GM19351 (cell line): ENCODE data around the gene S100P.
"Not testable (repeated sequence)": the region's sequence is repeated elsewhere in the genome, so short reads cannot be mapped to it uniquely, and the experiment has no call there.

Source experiments
- ATAC-seq: cut with Tn5 transposase; IDR thresholded peaks from one replicate; pipeline ENCODE4 v1.9.1; 2021; ENCODE audit warnings: mild to moderate bottlenecking, moderate library complexity; ENCODE audit not compliant: unreplicated experiment

S100P gene

DNA sequence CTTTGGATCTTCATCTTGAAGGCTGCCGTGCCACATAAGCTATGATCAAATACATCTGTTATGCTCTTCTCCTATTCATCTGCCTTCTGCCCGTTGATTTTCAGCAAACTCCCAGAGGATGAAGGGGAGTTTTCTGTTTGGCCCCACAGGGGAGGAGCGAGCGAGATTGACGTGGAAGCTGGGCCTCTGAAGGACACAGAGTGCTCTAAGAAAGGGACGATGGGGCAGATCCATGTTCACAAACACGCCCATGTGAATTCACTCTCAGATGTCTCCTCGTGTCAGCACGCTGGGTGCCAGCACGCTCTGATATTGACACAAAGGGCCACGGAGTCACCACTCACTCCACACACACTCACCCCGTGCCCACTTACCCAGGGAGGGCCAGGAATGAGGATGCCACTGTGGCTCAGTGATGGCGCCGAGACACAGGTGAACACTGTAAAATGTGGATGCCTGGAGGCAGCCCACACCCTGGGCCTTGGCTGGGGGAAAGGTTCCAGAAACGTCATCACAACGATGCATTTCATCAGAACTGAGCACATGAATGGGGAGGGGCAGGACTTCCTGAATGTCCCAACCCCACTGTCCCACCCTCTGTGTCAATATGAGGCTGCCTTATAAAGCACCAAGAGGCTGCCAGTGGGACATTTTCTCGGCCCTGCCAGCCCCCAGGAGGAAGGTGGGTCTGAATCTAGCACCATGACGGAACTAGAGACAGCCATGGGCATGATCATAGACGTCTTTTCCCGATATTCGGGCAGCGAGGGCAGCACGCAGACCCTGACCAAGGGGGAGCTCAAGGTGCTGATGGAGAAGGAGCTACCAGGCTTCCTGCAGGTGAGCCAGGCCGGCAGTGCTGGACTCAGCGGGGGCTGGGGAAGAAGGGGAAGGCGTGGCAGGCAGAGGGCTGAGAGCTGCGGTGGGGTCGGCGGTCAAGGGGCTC lies at the start of gene S100P:
S100P (plus strand) TSS at position 648 of the 946 bp plus-strand sequence; CDS start at position 703, 55 bp downstream.
- ATAC-seq: no peak

DNA sequence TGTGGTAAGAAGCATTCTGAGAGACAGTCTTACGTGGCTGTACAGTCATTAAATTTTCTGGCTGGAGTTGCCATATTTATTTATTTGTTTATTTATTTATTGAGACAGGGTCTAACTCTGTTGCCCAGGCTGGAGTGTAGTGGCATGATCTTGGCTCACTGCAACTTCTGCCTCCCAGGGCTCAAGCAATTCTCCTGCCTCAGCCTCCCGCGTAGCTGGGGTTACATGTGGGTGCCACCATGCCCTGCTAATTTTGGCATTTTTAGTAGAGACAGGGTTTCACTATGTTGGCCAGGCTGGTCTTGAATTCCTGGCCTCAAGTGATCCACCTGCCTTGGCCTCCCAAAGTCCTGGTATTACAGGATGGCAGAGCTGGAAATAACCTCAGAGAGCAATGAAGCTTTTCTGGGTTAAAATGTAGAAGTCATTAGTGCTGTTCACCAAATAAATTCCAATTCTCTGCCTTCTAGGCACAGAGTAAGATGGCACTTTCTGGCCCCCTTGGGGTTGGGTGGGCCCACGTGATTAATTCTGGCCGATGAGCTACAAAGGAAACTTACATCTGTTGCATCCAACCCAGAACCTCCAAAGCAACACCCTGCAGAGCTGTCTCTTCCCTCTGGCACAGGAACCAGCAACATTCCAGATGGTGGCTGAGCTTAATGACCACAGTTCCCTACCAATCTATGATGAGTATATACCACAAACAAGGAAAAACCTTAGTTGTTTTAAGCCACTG lies 48.7 kb upstream of the S100P start:
- ATAC-seq: no peak

DNA sequence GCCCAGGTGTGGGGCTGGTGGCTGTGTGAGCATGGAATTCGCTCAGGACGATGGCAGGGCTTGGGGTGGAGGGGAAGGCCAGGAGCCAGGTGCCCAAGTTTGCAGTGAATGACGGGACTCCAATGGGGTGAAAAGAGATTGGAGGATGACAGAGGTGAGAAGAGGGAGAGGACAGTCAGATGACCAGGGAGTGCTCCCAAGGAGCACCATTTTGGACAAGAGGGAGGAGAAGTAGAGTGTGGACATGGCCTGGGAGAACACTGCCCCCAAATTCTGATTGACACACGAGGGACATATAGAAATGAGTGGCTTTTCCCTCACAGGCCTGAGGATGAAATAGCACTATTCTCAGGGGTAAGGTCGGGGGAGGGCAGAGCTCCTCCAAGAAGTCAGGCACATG lies 46.5 kb upstream of the S100P start:
- ATAC-seq: no peak

DNA sequence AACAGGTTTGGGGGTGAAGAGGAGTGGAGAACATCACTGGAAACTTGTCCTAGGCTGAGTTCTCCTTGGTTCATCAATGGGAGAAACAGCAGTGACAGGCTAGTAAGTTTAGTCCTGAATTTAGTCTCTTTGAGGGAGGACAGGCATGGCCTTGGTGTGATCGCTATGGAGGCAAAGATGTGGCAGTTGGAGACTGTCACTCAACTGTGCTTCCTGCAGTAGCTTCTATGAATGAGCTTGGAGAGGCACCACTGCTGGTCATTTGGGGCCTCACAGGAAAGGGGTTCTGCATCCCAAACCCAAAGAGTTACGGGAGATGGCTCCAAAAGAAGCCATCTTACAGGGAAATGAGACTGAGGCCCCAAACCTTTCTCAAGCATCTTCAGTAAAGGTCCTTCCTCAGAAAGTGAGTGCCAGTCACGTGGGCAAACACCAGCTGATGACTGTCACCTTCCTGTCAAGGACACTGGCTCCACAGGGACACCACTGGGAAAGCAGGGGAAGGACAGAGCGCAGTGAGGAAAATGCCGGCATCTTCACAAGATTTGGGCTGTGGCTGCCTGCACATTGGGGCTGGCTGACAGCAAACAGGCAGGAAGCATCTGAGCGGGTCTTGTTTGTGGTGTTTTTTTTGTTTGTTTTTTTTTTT lies 46.0 kb upstream of the S100P start:
- ATAC-seq: no peak

DNA sequence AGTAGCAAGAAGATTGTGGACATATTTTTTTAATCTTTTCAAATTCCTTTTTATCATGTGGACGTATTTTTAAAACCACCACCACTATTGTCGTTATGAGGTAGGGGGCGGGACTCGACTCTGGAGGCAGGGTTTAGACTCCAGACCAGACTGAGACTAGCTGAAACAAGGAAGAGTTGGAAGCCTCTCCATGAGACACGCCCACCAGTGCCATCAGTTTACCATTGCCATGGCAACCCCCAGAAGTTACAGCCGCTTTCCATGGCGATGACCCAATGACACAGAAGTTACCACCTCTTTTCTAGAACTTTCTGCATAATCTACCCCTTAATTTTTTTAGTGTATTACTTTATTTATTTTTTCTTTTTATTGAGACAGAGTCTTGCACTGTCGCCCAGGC lies 44.5 kb upstream of the S100P start:
- ATAC-seq: no peak

DNA sequence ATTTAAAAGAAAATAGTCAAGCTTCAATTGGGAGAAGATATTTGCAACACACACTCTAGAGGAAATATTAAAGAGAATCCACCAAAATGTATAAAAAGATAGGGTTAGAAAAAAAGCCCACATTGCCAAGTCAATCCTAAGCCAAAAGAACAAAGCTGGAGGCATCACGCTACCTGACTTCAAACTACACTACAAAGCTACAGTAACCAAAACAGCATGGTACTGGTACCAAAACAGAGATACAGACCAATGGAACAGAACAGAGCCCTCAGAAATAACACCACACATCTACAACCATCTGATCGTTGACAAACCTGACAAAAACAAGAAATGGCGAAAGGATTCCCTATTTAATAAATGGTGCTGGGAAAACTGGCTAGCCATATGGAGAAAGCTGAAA lies 39.5 kb upstream of the S100P start:
- ATAC-seq: not testable (repeated sequence)

DNA sequence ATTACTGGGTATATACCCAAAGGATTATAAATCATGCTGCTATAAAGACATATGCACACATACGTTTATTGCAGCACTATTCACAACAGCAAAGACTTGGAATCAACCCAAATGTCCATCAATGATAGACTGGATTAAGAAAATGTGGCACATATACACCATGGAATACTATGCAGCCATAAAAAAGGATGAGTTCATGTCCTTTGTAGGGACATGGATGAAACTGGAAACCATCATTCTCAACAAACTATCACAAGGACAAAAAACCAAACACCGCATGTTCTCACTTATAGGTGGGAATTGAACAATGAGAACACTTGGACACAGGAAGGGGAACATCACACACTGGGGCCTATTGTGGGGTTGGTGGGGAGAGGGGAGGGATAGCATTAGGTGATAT lies 38.4 kb upstream of the S100P start:
- not testable (repeated sequence) for ATAC-seq

DNA sequence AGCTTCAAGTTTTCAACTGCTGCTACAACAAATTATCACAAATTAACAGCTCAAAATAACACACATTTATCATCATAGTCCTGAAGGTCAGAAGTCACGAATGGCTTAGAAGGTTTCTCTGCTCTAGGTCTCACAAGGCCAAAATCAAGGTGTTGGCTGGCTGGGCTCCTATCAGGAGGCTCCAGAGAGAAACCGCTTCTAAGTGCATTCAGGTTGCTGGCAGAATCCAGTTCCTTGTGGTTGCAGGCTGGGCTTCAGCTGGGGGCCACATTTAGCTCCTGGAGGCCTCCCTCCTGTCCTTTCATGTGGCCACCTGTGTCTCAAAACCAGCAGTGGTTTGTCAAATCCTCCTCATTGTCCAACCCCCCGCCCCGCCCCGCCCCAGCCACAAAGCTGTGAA lies 37.8 kb upstream of the S100P start:
- no peak for ATAC-seq

DNA sequence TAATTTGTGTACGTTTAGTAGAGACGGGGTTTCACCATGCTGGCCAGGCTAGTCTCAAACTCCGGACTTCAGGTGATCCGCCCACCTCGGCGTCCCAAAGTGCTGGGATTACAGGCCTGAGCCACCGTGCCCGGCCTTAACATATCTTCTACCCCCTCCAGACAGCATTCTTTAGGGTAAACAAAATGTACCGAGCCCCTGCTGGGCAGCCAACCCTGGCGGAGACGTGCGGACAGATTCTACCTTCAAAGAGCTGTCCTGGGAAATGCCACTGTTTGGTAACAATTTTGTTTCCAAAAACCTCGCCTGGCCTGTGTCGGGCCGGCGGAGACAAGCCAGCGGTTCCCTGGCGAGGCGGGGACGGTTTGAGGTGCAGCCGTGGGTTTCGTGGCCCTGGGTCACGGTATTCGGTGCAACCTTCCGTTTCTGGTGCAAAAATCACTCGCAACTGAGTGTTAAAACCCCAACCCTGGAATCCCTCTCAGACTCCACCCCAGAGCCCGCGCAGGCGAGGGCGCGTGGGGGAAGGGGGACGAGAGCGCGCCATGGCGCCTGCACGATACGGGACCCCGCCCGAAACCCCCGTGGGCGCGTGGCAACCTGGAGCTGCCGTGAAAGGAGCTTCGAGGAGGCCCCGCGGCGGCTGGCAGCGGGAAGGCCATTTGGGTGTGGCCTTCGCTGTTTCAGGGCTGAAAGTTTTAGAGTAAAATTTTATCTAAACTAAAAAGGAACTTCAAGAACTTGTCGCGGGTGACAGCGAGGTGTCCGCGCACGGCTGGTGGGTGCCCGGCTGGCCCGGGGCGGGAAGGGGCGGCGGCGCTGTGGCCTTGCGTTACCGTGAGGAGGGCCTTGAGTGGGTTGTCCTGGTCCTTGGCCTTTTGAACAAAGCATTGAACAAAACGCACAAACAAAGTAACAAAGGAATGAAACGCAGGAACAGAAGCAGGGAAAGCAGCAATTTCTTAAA lies 36.2 kb upstream of the S100P start:
- no peak for ATAC-seq

DNA sequence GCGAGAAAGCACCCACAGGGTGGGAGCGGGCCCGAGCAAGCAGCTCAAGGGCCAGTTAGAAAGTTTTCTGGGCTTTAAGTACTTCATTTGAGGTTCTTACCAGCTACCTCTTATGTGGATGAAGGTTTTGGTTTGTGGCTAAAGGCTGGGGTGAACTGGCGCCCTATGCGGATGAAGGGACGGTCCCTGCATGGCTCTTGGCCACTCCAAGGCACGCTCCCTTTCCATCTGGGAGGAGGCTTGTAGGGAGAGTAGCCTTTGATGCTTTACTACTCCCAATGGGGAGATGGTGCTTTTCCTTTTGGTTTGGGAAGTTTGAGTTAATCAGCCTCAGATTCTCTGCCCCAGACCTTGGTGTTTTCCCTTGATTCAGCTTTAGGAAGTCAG lies 35.5 kb upstream of the S100P start:
- ATAC-seq: no peak

DNA sequence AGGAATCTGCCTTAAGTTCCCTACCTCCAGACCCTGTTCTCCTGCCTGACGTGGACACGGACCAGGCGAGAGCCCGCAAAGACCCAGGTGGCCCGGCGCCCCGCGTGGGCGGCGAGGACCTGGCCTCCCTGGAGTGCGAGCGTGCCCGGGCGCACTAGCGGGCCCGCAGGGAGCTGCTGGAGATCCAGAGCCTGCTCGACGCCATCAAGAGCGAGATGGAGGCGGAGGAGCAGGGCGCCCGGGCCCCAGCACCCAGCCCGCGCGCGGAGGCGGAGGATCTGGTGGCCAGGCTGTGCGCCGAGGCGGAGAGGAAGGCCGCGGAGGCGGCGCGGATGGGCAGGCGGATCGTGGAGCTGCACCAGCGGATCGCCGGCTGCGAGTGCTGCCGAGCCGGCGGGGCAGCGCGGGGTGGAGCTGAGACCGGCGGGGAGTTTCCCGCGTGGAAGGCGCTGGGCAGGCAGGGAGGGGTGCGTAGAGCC lies 35.0 kb upstream of the S100P start:
- ATAC-seq: peak; percentile 69

DNA sequence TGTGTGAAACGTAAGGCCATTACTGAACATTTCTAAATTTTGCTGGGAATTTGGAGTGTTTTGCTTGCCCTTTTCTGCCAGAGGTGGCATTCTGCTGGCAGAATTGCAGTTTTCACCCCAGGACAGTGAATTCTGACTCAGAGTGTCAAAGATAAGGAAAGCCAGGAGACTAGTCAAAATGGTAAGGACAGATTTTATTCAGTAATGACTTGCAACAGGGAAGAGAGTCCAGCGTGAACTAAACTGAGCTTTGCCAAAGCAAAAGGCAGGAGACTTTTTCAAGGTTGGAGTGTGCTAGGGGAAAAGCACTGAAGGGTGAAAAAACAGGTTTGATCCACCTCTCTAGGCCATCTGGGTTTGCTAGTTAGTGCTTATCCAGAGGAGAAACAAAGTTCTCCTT lies 33.8 kb upstream of the S100P start:
- ATAC-seq: no peak

DNA sequence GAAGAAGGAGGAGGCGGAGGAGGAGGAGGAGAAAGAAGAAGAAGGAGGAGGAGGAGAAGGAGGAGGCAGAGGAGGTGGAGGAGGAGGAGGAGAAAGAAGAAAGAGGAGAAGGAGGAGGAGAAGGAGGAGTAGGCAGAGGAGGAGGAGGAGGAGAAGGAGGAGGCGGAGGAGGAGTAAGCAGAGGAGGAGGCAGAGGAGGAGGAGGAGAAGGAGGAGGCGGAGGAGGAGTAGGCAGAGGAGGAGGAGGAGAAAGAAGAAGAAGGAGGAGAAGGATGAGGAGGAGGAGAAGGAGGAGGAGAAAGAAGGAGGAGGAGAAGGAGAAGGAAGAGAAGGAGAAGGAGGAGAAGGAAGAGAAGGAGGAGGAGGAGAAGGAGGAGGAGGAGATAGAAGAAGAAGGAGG lies 33.2 kb upstream of the S100P start:
- ATAC-seq: no peak

DNA sequence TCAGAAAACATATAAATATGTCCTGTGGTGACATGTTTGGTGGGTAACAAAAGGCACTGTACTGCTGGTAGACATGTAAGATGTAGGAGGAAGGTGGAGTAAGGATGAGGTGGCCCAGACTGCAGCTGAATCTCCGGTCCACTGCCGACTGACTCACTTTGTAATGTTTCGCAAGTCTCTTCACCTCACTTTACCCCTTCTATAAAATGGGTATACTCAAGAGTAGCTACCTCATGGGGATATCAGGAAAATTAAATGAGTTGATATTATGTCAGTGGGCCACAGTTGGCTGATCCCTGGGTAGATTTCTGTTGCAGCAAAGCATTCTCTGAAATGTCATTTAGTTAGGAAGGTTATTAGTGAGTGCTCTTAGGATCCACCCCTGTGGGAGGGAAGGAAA lies 31.1 kb upstream of the S100P start:
- no peak for ATAC-seq

DNA sequence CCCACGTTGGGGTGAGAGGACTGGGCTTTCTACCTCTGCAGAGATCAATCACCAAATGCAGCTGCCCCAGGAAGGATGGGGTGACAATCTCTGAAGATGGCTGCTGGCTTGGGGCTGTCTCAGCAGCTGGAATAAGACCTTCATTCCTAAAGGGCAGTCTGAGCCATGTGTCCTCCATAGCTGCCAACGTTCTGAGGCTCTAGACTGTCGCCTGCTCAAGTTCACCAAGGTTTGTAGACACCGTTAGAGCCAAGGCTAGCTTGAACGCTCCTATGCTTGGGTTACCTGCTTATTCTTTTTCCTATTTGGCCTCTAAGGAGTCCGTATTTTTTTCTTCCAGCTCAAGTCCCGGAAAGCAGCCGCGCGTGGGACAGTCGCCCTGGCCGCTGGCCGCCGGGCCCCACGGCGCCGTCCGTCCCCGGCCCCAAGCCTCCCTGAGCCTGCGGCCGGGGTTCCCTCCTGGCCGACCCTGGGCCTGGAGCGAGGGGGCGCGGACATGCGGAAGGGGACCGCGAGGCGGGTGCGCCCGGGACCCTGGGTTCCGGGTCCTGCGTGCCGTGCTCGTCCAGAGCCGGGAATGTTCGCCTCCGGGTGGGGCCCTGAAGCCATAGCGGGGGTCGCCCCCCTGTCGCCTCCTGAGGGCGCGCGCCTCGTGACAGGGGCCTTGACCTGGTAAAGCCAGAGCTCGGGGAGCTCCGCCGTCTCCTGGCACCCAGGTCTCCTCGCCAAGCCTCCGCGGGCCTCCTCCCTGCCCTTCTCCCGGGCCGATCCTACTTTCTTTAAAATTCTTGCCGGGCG lies 29.9 kb upstream of the S100P start:
- ATAC-seq: no peak

DNA sequence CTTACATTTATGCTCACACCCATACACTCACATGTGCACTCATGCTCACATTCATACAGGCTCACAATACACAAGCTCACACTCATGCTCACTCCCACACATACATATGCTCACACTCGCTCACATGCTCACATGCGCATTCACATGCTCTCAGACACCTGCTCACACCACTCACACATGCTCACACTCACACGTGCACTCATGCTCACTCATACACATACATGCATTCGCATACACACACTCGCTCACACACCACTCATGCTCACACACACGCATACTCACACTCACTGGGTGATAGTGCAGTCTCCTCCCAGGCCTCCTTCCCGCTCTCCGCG lies 28.4 kb upstream of the S100P start:
- no peak for ATAC-seq

DNA sequence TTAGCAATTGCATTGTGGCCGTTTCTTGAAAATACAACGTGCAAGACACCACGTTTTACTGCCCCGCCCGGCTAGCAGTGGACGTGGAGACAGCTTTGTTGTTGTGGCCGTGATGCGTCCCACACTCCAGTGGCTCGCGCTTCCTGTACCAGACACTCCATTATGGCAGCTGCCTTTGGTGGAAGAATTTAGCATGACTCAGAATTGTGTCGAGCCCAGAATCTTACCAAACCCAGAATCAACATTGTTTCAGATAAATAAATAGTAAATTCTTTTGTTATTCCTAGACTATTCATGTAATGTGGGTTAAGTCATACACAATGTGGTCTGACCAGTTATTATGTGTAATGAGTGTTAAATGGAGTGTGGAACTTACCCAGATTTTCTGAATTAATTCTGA lies 25.3 kb upstream of the S100P start:
- no peak for ATAC-seq

DNA sequence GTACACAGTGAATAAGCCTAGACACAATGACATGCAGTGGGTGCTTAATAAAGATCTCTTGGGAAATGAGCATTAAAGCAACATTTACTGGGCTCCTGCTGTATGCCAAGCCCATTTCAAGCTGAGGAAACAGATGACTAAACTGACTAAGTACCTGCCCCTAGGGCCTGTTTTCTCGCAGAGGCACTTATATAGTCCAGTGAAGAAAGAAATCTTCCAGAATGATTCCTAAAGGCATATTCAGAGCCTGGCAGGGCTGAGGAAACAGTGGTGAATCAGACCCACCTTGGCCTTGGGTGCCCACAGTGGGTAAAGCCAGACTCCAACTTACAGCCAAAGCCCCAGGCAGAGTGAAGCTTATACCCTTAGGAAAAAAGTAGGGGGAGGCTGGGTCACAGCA lies 22.0 kb upstream of the S100P start:
- no peak for ATAC-seq

DNA sequence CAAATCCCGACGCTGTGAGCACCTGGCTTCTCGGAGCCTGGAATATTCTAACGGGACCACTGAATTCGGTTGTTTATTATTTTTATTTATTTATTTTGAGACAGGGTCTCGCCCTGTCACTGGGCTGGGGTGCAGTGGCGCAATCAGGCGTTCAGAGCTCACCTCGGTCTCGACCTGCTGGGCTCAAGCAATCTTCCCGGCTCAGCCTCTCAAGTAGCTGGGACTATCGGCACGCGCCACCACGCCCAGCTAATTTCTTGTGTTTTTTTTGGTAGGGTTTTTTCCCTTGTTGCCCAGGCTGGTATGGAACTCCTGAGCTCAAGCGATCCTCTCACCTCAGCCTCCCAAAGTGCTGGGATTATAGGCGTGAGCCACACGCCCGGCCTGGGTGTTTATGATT lies 21.5 kb upstream of the S100P start:
- no peak for ATAC-seq
